ENCODE results near the gene LGALSL.

The LGALSL gene

GRCh38 chr2:64485331-64485730, 31.4 kb downstream of the LGALSL start:
- H3K23ac ChIP-seq (ENCODE audit: low read depth, low read length, poor library complexity): no peak overlapping the region
- no CpG with 5 or more reads among the region's 4 CpGs for WGBS, 2 donors (ENCODE audit: extremely low coverage in 2 of 2, insufficient read length in 2 of 2, insufficient replicate concordance in 1 of 2)

GRCh38 chr2:64485961-64486360, 32.0 kb downstream of the LGALSL start:
- no peak overlapping the region for H3K27ac ChIP-seq (replicated peaks; ENCODE audit: low read length)
- no peak overlapping the region for H3K4ac ChIP-seq (ENCODE audit: low read length)
- no peak overlapping the region for H2BK120ac ChIP-seq (ENCODE audit: low read depth, low read length)
- no peak overlapping the region for H4K91ac ChIP-seq (ENCODE audit: low read depth, low read length, poor library complexity)
- H3K9me3 ChIP-seq (replicated peaks in 1 of 2; ENCODE audit: control insufficient read depth in 2 of 2, insufficient read depth in 1 of 2, low read depth in 1 of 2, low read length in 2 of 2): no peaks in the 10 kb centered on the region
- H2BK5ac ChIP-seq (ENCODE audit: low read length): no peak overlapping the region
- no peak overlapping the region for H3K14ac ChIP-seq (ENCODE audit: low read length)
- no peak overlapping the region for H4K8ac ChIP-seq (ENCODE audit: low read depth, low read length)
- H3K4me2 ChIP-seq (ENCODE audit: insufficient read depth, low read length, poor library complexity, severe bottlenecking): no peak overlapping the region
- H3K79me1 ChIP-seq (ENCODE audit: low read depth, low read length): no peaks in the 10 kb centered on the region
- no peaks in the 10 kb centered on the region for H3K36me3 ChIP-seq (replicated peaks in 1 of 2; ENCODE audit: control insufficient read depth in 2 of 2, insufficient read depth in 2 of 2, low read length in 2 of 2)
- H2BK15ac ChIP-seq (ENCODE audit: low read length): no peak overlapping the region
- H2BK12ac ChIP-seq (ENCODE audit: low read length): no peak overlapping the region
- WGBS, 2 donors (ENCODE audit: extremely low coverage in 2 of 2, insufficient read length in 2 of 2, insufficient replicate concordance in 1 of 2): no CpG with 5 or more reads among the region's 8 CpGs
- H3K4me1 ChIP-seq (ENCODE audit: control insufficient read depth in 2 of 2, insufficient read depth in 1 of 2, low read depth in 1 of 2, low read length in 2 of 2): peaks cover 7 to 9% of the 10 kb centered on the region in 2 donors
- DNase-seq (ENCODE audit: low spot score): no peak
- H3K27me3 ChIP-seq (ENCODE audit: control insufficient read depth in 3 of 3, insufficient read depth in 3 of 3, low read depth in 1 of 3, low read length in 3 of 3): no peaks in the 10 kb centered on the region
- no peak overlapping the region for H3K18ac ChIP-seq (ENCODE audit: low read length)
- H3K9ac ChIP-seq (ENCODE audit: low read depth, low read length, poor library complexity): no peak overlapping the region
- no peak overlapping the region for H3K4me3 ChIP-seq (ENCODE audit: low read length in 2 of 2)
- H3K23ac ChIP-seq (ENCODE audit: low read depth, low read length, poor library complexity): no peak overlapping the region
- no peak overlapping the region for H2AK5ac ChIP-seq (ENCODE audit: low read depth, low read length)
- H2AFZ ChIP-seq (ENCODE audit: low read length): peak overlapping the region; percentile 27

More at GRCh38 chr2:64485331-64485730, 31.4 kb downstream of the LGALSL start:
- H3K4ac ChIP-seq (ENCODE audit: low read length): no peak overlapping the region
- H3K4me3 ChIP-seq (ENCODE audit: low read length in 2 of 2): no peak overlapping the region
- no peaks in the 10 kb centered on the region for H3K9me3 ChIP-seq (replicated peaks in 1 of 2; ENCODE audit: control insufficient read depth in 2 of 2, insufficient read depth in 1 of 2, low read depth in 1 of 2, low read length in 2 of 2)
- H3K14ac ChIP-seq (ENCODE audit: low read length): no peak overlapping the region
- no peak overlapping the region for H4K91ac ChIP-seq (ENCODE audit: low read depth, low read length, poor library complexity)
- H2BK12ac ChIP-seq (ENCODE audit: low read length): no peak overlapping the region
- DNase-seq (ENCODE audit: low spot score): no peak
- H3K4me1 ChIP-seq (ENCODE audit: control insufficient read depth in 2 of 2, insufficient read depth in 1 of 2, low read depth in 1 of 2, low read length in 2 of 2): peaks cover 7 to 9% of the 10 kb centered on the region in 2 donors
- H2BK120ac ChIP-seq (ENCODE audit: low read depth, low read length): no peak overlapping the region
- no peak overlapping the region for H3K27ac ChIP-seq (replicated peaks; ENCODE audit: low read length)
- no peak overlapping the region for H3K18ac ChIP-seq (ENCODE audit: low read length)
- no peak overlapping the region for H3K4me2 ChIP-seq (ENCODE audit: insufficient read depth, low read length, poor library complexity, severe bottlenecking)
- H2AK5ac ChIP-seq (ENCODE audit: low read depth, low read length): no peak overlapping the region
- H3K79me1 ChIP-seq (ENCODE audit: low read depth, low read length): no peaks in the 10 kb centered on the region
- H2AFZ ChIP-seq (ENCODE audit: low read length): no peak overlapping the region
- H2BK5ac ChIP-seq (ENCODE audit: low read length): no peak overlapping the region
- H3K27me3 ChIP-seq (ENCODE audit: control insufficient read depth in 3 of 3, insufficient read depth in 3 of 3, low read depth in 1 of 3, low read length in 3 of 3): no peaks in the 10 kb centered on the region
- H3K36me3 ChIP-seq (replicated peaks in 1 of 2; ENCODE audit: control insufficient read depth in 2 of 2, insufficient read depth in 2 of 2, low read length in 2 of 2): no peaks in the 10 kb centered on the region
- no peak overlapping the region for H2BK15ac ChIP-seq (ENCODE audit: low read length)
- no peak overlapping the region for H3K9ac ChIP-seq (ENCODE audit: low read depth, low read length, poor library complexity)
- no peak overlapping the region for H4K8ac ChIP-seq (ENCODE audit: low read depth, low read length)

DNA sequence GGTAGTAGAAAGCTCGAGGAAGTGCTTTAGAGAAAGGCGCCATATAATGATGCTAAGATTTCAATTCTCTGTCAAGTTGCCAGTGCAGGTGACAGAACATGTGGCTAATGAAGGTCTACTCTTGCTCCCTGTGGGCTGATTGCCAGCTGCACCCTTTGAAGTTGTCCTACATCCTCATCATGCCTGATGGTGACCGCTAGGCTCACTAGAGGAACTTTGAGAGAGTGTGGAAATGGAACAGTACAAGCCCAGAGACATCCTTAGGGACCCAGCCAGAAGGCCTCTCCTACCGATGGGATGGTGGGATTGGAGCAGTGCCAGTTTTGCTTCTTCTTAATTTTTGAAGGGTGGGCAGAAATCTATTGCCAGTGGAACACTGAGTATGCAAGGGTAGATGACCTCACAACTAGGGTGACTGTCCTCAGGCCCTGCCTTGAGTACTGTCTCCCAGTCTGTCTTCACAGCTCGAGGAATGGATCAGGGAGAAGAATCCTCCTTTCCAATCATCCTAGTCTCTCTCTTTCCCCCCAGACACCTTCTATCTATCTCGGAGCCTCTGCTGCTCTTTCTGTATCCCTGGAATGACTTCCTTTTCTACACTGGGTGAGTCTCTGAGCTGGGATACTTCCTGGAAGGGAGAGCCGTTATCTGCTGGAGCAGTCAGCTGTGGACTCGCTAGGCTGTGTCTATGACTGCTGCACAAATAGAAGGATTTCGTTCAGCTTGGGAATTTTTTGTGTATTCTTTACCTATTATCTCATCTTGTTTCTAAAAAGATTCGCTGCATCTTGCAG, 33.5 kb downstream of the LGALSL start:
- DNase-seq (ENCODE audit: low spot score): no peak
- WGBS, 2 donors (ENCODE audit: extremely low coverage in 2 of 2, insufficient read length in 2 of 2, insufficient replicate concordance in 1 of 2): no CpG with 5 or more reads among the region's 10 CpGs

DNA sequence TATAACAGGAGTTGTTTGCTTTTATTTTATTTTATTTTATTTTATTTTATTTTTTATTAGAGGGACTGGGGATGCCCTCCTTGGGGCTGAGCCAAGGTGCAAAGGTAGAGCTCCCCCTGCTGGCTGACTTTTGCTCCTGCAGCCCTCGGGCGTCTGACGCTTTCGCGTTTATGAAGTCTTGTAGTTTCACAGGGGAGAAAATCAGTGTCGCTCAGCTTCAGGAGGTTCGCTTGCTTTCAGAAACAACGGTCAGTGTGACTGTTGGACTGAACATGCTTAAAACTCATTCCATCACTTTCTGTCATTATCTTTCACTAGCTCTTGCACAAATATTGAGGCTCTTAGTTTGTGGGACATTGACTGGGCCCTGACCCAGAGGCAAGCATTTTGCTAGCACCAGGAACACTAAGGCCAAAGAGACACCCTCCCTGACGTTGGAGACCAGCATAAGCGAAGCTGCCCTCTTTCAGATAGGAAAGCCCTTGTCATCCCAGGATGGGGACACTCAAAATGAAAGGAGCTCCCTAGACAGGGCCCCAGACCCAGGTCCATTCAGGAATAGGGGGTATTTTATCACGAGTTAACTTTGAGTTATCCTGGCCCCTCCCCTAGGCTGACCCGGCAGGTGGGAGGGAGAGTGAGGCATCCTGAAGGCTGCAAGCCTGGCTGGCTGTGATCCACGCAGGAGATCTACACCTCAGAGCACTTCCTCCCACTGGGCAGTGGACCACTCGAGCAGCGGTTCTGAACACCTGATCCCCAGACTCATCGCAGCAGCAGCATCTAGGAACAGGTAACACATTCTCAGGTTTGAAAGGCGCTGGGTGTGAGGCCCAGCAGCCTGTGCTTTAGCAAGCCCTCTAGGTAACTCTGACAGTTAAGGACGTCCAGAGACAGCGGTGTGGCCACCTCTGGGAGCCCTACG, 34.4 kb downstream of the LGALSL start:
- Histone ChIP-seq H2AFZ (ENCODE audit: low read length) (peak overlapping the region; percentile 31), H3K4ac (ENCODE audit: low read length) (no peak overlapping the region), H3K79me1 (ENCODE audit: low read depth, low read length) (no peaks in the 10 kb centered on the region), H3K4me2 (ENCODE audit: insufficient read depth, low read length, poor library complexity, severe bottlenecking) (no peak overlapping the region), H3K9me3 (replicated peaks in 1 of 2; ENCODE audit: control insufficient read depth in 2 of 2, insufficient read depth in 1 of 2, low read depth in 1 of 2, low read length in 2 of 2) (no peaks in the 10 kb centered on the region), H2BK12ac (ENCODE audit: low read length) (no peak overlapping the region), H4K91ac (ENCODE audit: low read depth, low read length, poor library complexity) (no peak overlapping the region), H3K14ac (ENCODE audit: low read length) (no peak overlapping the region), H2BK15ac (ENCODE audit: low read length) (no peak overlapping the region), H3K9ac (ENCODE audit: low read depth, low read length, poor library complexity) (no peak overlapping the region), H3K27ac (replicated peaks; ENCODE audit: low read length) (no peak overlapping the region), H3K4me1 (ENCODE audit: control insufficient read depth in 2 of 2, insufficient read depth in 1 of 2, low read depth in 1 of 2, low read length in 2 of 2) (peaks cover 6 to 7% of the 10 kb centered on the region in 2 donors), H2BK5ac (ENCODE audit: low read length) (no peak overlapping the region), H3K27me3 (ENCODE audit: control insufficient read depth in 3 of 3, insufficient read depth in 3 of 3, low read depth in 1 of 3, low read length in 3 of 3) (no peaks in the 10 kb centered on the region), H3K18ac (ENCODE audit: low read length) (peak overlapping the region; percentile 37), H3K4me3 (ENCODE audit: low read length in 2 of 2) (no peak overlapping the region), H2AK5ac (ENCODE audit: low read depth, low read length) (no peak overlapping the region), H3K23ac (ENCODE audit: low read depth, low read length, poor library complexity) (no peak overlapping the region), H4K8ac (ENCODE audit: low read depth, low read length) (no peak overlapping the region), H3K36me3 (replicated peaks in 1 of 2; ENCODE audit: control insufficient read depth in 2 of 2, insufficient read depth in 2 of 2, low read length in 2 of 2) (no peaks in the 10 kb centered on the region), H2BK120ac (ENCODE audit: low read depth, low read length) (no peak overlapping the region)
- peak; percentile 78 for DNase-seq (ENCODE audit: low spot score)
- no CpG with 5 or more reads among the region's 20 CpGs for WGBS, 2 donors (ENCODE audit: extremely low coverage in 2 of 2, insufficient read length in 2 of 2, insufficient replicate concordance in 1 of 2)

More for the DNA sequence above, 33.5 kb downstream of the LGALSL start:
- H3K27ac ChIP-seq (replicated peaks; ENCODE audit: low read length): no peak overlapping the region
- no peaks in the 10 kb centered on the region for H3K79me1 ChIP-seq (ENCODE audit: low read depth, low read length)
- H3K4me1 ChIP-seq (ENCODE audit: control insufficient read depth in 2 of 2, insufficient read depth in 1 of 2, low read depth in 1 of 2, low read length in 2 of 2): peaks cover 7 to 8% of the 10 kb centered on the region in 2 donors
- no peak overlapping the region for H3K4ac ChIP-seq (ENCODE audit: low read length)
- H2BK15ac ChIP-seq (ENCODE audit: low read length): no peak overlapping the region
- no peak overlapping the region for H4K91ac ChIP-seq (ENCODE audit: low read depth, low read length, poor library complexity)
- no peak overlapping the region for H3K9ac ChIP-seq (ENCODE audit: low read depth, low read length, poor library complexity)
- H3K4me2 ChIP-seq (ENCODE audit: insufficient read depth, low read length, poor library complexity, severe bottlenecking): no peak overlapping the region
- H3K36me3 ChIP-seq (replicated peaks in 1 of 2; ENCODE audit: control insufficient read depth in 2 of 2, insufficient read depth in 2 of 2, low read length in 2 of 2): no peaks in the 10 kb centered on the region
- no peak overlapping the region for H2BK5ac ChIP-seq (ENCODE audit: low read length)
- no peak overlapping the region for H3K23ac ChIP-seq (ENCODE audit: low read depth, low read length, poor library complexity)
- no peak overlapping the region for H4K8ac ChIP-seq (ENCODE audit: low read depth, low read length)
- H3K27me3 ChIP-seq (ENCODE audit: control insufficient read depth in 3 of 3, insufficient read depth in 3 of 3, low read depth in 1 of 3, low read length in 3 of 3): no peaks in the 10 kb centered on the region
- no peak overlapping the region for H2BK120ac ChIP-seq (ENCODE audit: low read depth, low read length)
- H2AK5ac ChIP-seq (ENCODE audit: low read depth, low read length): no peak overlapping the region
- H3K9me3 ChIP-seq (replicated peaks in 1 of 2; ENCODE audit: control insufficient read depth in 2 of 2, insufficient read depth in 1 of 2, low read depth in 1 of 2, low read length in 2 of 2): no peaks in the 10 kb centered on the region
- H3K14ac ChIP-seq (ENCODE audit: low read length): no peak overlapping the region
- no peak overlapping the region for H3K18ac ChIP-seq (ENCODE audit: low read length)
- H2BK12ac ChIP-seq (ENCODE audit: low read length): no peak overlapping the region
- no peak overlapping the region for H3K4me3 ChIP-seq (ENCODE audit: low read length in 2 of 2)
- H2AFZ ChIP-seq (ENCODE audit: low read length): peak overlapping the region; percentile 5
